ENCODE measurements around the gene ZNF638. TPM values are rescaled to one million over a fixed set of nuclear protein-coding genes. Genes with fewer than 3 reads are reported as not detected.
"Not testable (repeated sequence)": the region's sequence is repeated elsewhere in the genome, so short reads cannot be mapped to it uniquely, and the experiment has no call there.

ZNF638 gene
- total RNA-seq, 2 experiments from 2014 or later, result 81.1 to 86.0 TPM

- no peak overlapping the region for H3K4me3 Mint-ChIP-seq
- peaks cover 4% of the 10 kb centered on the region for H3K4me1 Mint-ChIP-seq (ENCODE audit: low read depth)
- peaks cover 7% of the 10 kb centered on the region for H3K36me3 Mint-ChIP-seq (ENCODE audit: low read depth)
- peaks cover 7% of the 10 kb centered on the region for H3K9me3 Mint-ChIP-seq
- ChIA-PET CTCF (no interaction called here), POLR2A (no interaction called here)
- H3K27ac Mint-ChIP-seq, result no peak overlapping the region
- no peak for ATAC-seq
- no peak for DNase-seq
- no peaks in the 10 kb centered on the region for H3K27me3 Mint-ChIP-seq
- no peak for TF ChIP-seq CTCF (IDR thresholded peaks at IDR 0.05)
- intact Hi-C loops (cut with micrococcal nuclease), result no loop called here
These were observed 4.6 kb upstream of the ZNF638 start for GRCh38 chr2:71326968-71327367.

- intact Hi-C loops (cut with micrococcal nuclease), result no loop called here
- DNase-seq (no peak), ATAC-seq (no peak)
- Mint-ChIP-seq H3K9me3 (no peaks in the 10 kb centered on the region), H3K4me1 (ENCODE audit: low read depth) (peaks cover 4% of the 10 kb centered on the region), H3K4me3 (no peak overlapping the region), H3K27ac (no peak overlapping the region), H3K27me3 (no peaks in the 10 kb centered on the region), H3K36me3 (ENCODE audit: low read depth) (peaks cover 4% of the 10 kb centered on the region)
- ChIA-PET POLR2A (no interaction called here), CTCF (interaction anchor here (1.0 kb wide), 1 partner anchor 28 kb away, joined by 4 read pairs; no protein-coding TSS in a partner anchor)
- TF ChIP-seq CTCF (IDR thresholded peaks at IDR 0.05), result no peak
These were observed 3.7 kb upstream of the ZNF638 start for GRCh38 chr2:71327916-71328315.

- DNase-seq (no peak), ATAC-seq (no peak)
- Mint-ChIP-seq H3K36me3 (ENCODE audit: low read depth) (peaks cover 19% of the 10 kb centered on the region), H3K9me3 (no peaks in the 10 kb centered on the region), H3K4me3 (peak overlapping the region; percentile 93), H3K27me3 (no peaks in the 10 kb centered on the region), H3K4me1 (ENCODE audit: low read depth) (peaks cover 20% of the 10 kb centered on the region), H3K27ac (no peak overlapping the region)
- ChIA-PET POLR2A (no interaction called here), CTCF (interaction anchor here (1.4 to 2.9 kb wide), 7 partner anchors 14 to 53 kb away, joined by 4 to 20 read pairs (median 9); no protein-coding TSS in a partner anchor)
- TF ChIP-seq CTCF (IDR thresholded peaks at IDR 0.05), result no peak
- intact Hi-C loops (cut with micrococcal nuclease), result no loop called here
These were observed 1.4 kb upstream of the ZNF638 start for GRCh38 chr2:71330155-71330554.

- intact Hi-C loops (cut with micrococcal nuclease), result no loop called here
- H3K27ac Mint-ChIP-seq, result no peak overlapping the region
- H3K4me1 Mint-ChIP-seq (ENCODE audit: low read depth), result peaks cover 20% of the 10 kb centered on the region
- no peak for TF ChIP-seq CTCF (IDR thresholded peaks at IDR 0.05)
- POLR2A ChIA-PET, result interaction anchor here (0.7 to 1.5 kb wide), 5 partner anchors 38 to 259 kb away, joined by 3 to 4 read pairs (median 3); no protein-coding TSS in a partner anchor
- no peaks in the 10 kb centered on the region for H3K9me3 Mint-ChIP-seq
- ATAC-seq (no peak), DNase-seq (peak; percentile 7)
- H3K27me3 Mint-ChIP-seq, result no peaks in the 10 kb centered on the region
- H3K36me3 Mint-ChIP-seq (ENCODE audit: low read depth), result peaks cover 20% of the 10 kb centered on the region
- H3K4me3 Mint-ChIP-seq, result peak overlapping the region; percentile 93
- CTCF ChIA-PET, result interaction anchor here (0.8 to 2.9 kb wide), 10 partner anchors 14 to 262 kb away, joined by 3 to 20 read pairs (median 8); partner anchors contain the start of genes MCEE, MPHOSPH10 and NAGK
These were observed 824 bp upstream of the ZNF638 start for GRCh38 chr2:71330585-71331330.

GRCh38 chr2:71331331-71331580 is 326 bp upstream of the ZNF638 start:
- ChIA-PET CTCF (interaction anchor here (0.7 to 2.9 kb wide), 15 partner anchors 13 to 506 kb away, joined by 3 to 20 read pairs (median 5); partner anchors contain the start of genes MCEE, MPHOSPH10 and NAGK), POLR2A (interaction anchor here (0.7 to 1.5 kb wide), 5 partner anchors 37 to 260 kb away, joined by 3 to 4 read pairs (median 3); no protein-coding TSS in a partner anchor)
- ATAC-seq; H3K27me3 Mint-ChIP-seq; intact Hi-C loops (cut with micrococcal nuclease); H3K9me3 Mint-ChIP-seq; DNase-seq: not testable (repeated sequence)
- H3K27ac Mint-ChIP-seq, result peak overlapping the region; percentile 72
- peaks cover 22% of the 10 kb centered on the region for H3K4me1 Mint-ChIP-seq (ENCODE audit: low read depth)
- H3K36me3 Mint-ChIP-seq (ENCODE audit: low read depth), result peaks cover 22% of the 10 kb centered on the region
- H3K4me3 Mint-ChIP-seq, result peak overlapping the region; percentile 93

All from activated CD8-positive, alpha-beta T cell treated with anti-CD3 and anti-CD28 coated beads for 36 hours (primary cell).